ENCODE measurements around the gene BAX. TPM values are rescaled to one million over a fixed set of nuclear protein-coding genes. Genes with fewer than 3 reads are reported as not detected.
A peak's percentile ranks its signal among the peaks of the same experiment; 100 is the strongest.

BAX gene
- total and polyA plus RNA-seq, 9 of the 15 experiments (the other 6 are each of a cell fraction or from before 2014, with no cell fraction given), result 3.2 to 95.4 (median 44.5) TPM

DNA sequence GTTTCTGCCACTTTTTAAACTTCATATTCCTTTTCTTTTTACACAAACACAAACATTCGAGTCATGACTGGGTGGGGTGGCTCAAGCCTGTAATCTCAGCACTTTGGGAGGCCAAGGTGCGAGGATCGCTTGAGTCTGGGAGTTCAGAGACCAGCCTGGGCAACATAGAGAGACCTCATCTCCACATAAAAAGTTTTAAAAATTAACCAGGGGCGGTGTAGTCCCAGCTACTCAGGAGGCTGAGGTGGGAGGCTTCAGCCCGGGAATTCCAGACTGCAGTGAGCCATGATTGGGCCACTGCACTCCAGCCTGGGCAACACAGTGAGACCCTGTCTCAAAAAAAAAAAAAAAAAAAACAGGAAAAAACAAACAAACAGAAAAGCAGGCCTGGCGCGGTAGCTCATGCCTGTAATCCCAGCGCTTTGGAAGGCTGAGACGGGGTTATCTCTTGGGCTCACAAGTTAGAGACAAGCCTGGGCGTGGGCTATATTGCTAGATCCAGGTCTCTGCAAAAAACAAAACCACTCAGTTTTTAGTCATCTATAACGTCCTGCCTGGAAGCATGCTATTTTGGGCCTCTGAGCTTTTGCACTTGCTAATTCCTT lies 583 bp upstream of the BAX start (continued):
- TF ChIP-seq PHF8 (IDR thresholded peaks at IDR 0.05; ENCODE audit: borderline replicate concordance, low read length) (0 out of 2 replicates have a peak, but pooled peaks have one; percentile 54), RBM17 (IDR thresholded peaks at IDR 0.05; ENCODE audit: borderline replicate concordance, low read depth, low read length) (no peak), EP400 (IDR thresholded peaks at IDR 0.05) (no peak; the same call in 1 of the 2 replicates)

DNA sequence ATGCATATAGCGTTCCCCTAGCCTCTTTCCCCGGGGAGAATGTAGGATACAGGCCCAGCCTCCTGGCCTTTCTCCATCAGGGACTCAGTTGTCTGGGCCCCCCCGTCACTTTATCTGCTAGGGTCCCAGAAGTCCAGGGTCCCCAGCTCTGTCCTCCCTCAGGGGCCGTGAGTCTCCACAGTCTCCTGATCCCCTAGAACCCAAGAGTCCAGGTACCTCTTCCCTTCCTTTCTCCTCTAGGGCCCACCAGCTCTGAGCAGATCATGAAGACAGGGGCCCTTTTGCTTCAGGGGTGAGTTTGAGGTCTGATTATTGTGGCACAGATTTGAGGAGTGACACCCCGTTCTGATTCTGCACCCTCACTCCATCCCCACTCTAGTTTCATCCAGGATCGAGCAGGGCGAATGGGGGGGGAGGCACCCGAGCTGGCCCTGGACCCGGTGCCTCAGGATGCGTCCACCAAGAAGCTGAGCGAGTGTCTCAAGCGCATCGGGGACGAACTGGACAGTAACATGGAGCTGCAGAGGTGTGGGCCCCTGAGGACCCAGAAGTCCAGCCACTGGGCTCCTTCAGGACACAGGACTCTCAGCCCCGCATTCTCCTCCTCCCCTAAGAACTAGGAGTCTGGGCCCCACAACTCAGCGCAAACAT lies 758 bp downstream of the BAX start:
- no TSS peak for BruUV-seq (replicated peaks)
- WGBS (ENCODE audit: insufficient coverage, low coverage, missing lambda C conversion rate), result 44% methylated on average over 14 of the region's 16 CpGs
- no peaks in the 10 kb centered on the region for H3K9me1 ChIP-seq (ENCODE audit: control insufficient read depth, insufficient read depth, low read length)
- H3K4me3 ChIP-seq, result peak overlapping the region; percentile 79
- H2AFZ ChIP-seq (ENCODE audit: low read depth, low read length), result 0 out of 2 replicates have a peak overlapping the region, but pooled peaks have one; percentile 92
- H3K36me3 ChIP-seq (ENCODE audit: control insufficient read depth, insufficient read depth, low read length), result peaks cover 16% of the 10 kb centered on the region
- H4K20me1 ChIP-seq (replicated peaks; ENCODE audit: control insufficient read depth, insufficient read depth, low read length), result no peaks in the 10 kb centered on the region
- H3K27me3 ChIP-seq (ENCODE audit: control insufficient read depth in 2 of 2, insufficient read depth in 2 of 2, low read length in 2 of 2), result no peaks in the 10 kb centered on the region
- CTCF ChIA-PET (ENCODE audit: low intra/inter-chr PET ratio), result no interaction called here
- H3K4me1 ChIP-seq (replicated peaks in 1 of 2; ENCODE audit: control insufficient read depth in 2 of 2, insufficient read depth in 2 of 2, low read length in 2 of 2), result peaks cover 26 to 38% of the 10 kb centered on the region in 2 experiments; a peak in 4 of 5 replicates
- H3K79me2 ChIP-seq (ENCODE audit: control insufficient read depth, insufficient read depth, low read length), result peaks cover 15% of the 10 kb centered on the region
- FAIRE-seq (no peak), ATAC-seq (no peak), DNase-seq (ENCODE audit: extremely low read depth in 1 of 4, low spot score in 3 of 4) (no peak)
- H3K9me3 ChIP-seq (replicated peaks; ENCODE audit: control insufficient read depth, insufficient read depth, low read depth, low read length), result no peaks in the 10 kb centered on the region
- POLR2A ChIA-PET, result interaction anchor here (0.6 to 3.6 kb wide), 6 partner anchors 9 to 149 kb away, joined by 3 to 48 read pairs (median 4); partner anchors contain the start of genes FTL and PPP1R15A
- H3K27ac ChIP-seq (ENCODE audit: extremely low read depth, low read depth, low read length), result peak overlapping the region; percentile 77
- in situ Hi-C loops (cut with MboI) (no loop called here), intact Hi-C loops (cut with micrococcal nuclease) (loop anchor here (2.0 kb wide), 1 partner anchor 23 kb away; the partner anchor contains the start of gene DHDH)
- H3K4me2 ChIP-seq (ENCODE audit: insufficient read depth, low read length), result peak overlapping the region; percentile 91
- H3K9ac ChIP-seq (ENCODE audit: insufficient read depth in 1 of 2, low read depth in 2 of 2, low read length in 2 of 2), result peak overlapping the region; percentile 83 to 98
- TF ChIP-seq MIER1 (IDR thresholded peaks at IDR 0.05; ENCODE audit: low read depth) (no peak), ZNF174 (CRISPR knock-in tag; IDR thresholded peaks at IDR 0.05) (no peak), POLR3A (IDR thresholded peaks at IDR 0.05; ENCODE audit: borderline replicate concordance, extremely low read depth, insufficient read depth, insufficient read length) (no peak), CC2D1A (IDR thresholded peaks at IDR 0.05) (no peak), HDAC6 (IDR thresholded peaks at IDR 0.05; ENCODE audit: low read depth, low read length) (no peak), HLTF (IDR thresholded peaks at IDR 0.05) (no peak), ARNT (IDR thresholded peaks at IDR 0.05) (no peak), SRSF9 (IDR thresholded peaks at IDR 0.05; ENCODE audit: borderline replicate concordance, low read depth, low read length) (no peak), KDM1A (IDR thresholded peaks at IDR 0.05) (peak in 1 of 2 experiments; percentile 47; a peak in 1 of 4 replicates)
- TF ChIP-seq, protein P1, sequence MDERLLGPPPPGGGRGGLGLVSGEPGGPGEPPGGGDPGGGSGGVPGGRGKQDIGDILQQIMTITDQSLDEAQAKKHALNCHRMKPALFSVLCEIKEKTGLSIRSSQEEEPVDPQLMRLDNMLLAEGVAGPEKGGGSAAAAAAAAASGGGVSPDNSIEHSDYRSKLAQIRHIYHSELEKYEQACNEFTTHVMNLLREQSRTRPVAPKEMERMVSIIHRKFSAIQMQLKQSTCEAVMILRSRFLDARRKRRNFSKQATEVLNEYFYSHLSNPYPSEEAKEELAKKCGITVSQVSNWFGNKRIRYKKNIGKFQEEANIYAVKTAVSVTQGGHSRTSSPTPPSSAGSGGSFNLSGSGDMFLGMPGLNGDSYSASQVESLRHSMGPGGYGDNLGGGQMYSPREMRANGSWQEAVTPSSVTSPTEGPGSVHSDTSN (CRISPR knock-in tag; IDR thresholded peaks at IDR 0.05; ENCODE audit: low read depth), result no peak
- TF ChIP-seq, protein P1 (tag; conservative IDR thresholded peaks at IDR 0.05; ENCODE audit: low read depth), result no peak
- TF ChIP-seq, protein P2, sequence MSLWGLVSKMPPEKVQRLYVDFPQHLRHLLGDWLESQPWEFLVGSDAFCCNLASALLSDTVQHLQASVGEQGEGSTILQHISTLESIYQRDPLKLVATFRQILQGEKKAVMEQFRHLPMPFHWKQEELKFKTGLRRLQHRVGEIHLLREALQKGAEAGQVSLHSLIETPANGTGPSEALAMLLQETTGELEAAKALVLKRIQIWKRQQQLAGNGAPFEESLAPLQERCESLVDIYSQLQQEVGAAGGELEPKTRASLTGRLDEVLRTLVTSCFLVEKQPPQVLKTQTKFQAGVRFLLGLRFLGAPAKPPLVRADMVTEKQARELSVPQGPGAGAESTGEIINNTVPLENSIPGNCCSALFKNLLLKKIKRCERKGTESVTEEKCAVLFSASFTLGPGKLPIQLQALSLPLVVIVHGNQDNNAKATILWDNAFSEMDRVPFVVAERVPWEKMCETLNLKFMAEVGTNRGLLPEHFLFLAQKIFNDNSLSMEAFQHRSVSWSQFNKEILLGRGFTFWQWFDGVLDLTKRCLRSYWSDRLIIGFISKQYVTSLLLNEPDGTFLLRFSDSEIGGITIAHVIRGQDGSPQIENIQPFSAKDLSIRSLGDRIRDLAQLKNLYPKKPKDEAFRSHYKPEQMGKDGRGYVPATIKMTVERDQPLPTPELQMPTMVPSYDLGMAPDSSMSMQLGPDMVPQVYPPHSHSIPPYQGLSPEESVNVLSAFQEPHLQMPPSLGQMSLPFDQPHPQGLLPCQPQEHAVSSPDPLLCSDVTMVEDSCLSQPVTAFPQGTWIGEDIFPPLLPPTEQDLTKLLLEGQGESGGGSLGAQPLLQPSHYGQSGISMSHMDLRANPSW (CRISPR knock-in tag; IDR thresholded peaks at IDR 0.05), result no peak
